Colonic mucosa (tissue), 4 donors: Measurements from ENCODE around the gene USP17L17. TPM values are rescaled to one million over a fixed set of nuclear protein-coding genes. Genes with fewer than 3 reads are reported as not detected.
"Not testable (repeated sequence)": the region's sequence is repeated elsewhere in the genome, so short reads cannot be mapped to it uniquely, and the experiment has no call there.

Experiments used
- DNase-seq: peaks from one replicate; pipeline ENCODE4 v3.0.0-alpha.2; 2020
- H3K27ac ChIP-seq: fragments of 200-600 bp; one replicate; pipeline ENCODE4 v1.8.0; 2021
- H3K27me3 ChIP-seq: fragments of 200-600 bp; one replicate; pipeline ENCODE4 v1.8.0; 2021
- H3K36me3 ChIP-seq: fragments of 200-600 bp; one replicate; pipeline ENCODE4 v1.8.0; 2021
- H3K4me1 ChIP-seq: fragments of 200-600 bp; one replicate; pipeline ENCODE4 v1.8.0; 2021; ENCODE audit warnings: mild to moderate bottlenecking
- H3K4me3 ChIP-seq: fragments of 200-600 bp; one replicate; pipeline ENCODE4 v1.8.0; 2021
- H3K9ac ChIP-seq, 2 donors: one replicate each; pipeline ENCODE4 v1.7.0; 2013; ENCODE audit warnings: control low read depth in 2 of 2, low read depth in 2 of 2, low read length in 2 of 2
- H3K9me3 ChIP-seq: fragments of 200-600 bp; one replicate; pipeline ENCODE4 v1.8.0; 2021
- intact Hi-C: fragments of 100-400 bp; cut with DNase I; formaldehyde crosslinking; loops from one replicate; pipeline ENCODE4 v1.14.1; 2022
- total RNA-seq, 2 donors: library from RNA; stranded (reverse); fragmentation: NEBNext Ultra II Directional in 1 of 2; extraction: Animal tissue kit (Norgen Biotek cat#: 25700) in 1 of 2; gene quantifications; one replicate each; pipeline ENCODE4 v1.2.1, GENCODE V29; 2021
- donor health status: healthy.
- donor health status: DM: no; HTN: no; CAD: no.
- donor health status: DM: no; HTN: no; CAD: no.

Gene USP17L17, protein sequence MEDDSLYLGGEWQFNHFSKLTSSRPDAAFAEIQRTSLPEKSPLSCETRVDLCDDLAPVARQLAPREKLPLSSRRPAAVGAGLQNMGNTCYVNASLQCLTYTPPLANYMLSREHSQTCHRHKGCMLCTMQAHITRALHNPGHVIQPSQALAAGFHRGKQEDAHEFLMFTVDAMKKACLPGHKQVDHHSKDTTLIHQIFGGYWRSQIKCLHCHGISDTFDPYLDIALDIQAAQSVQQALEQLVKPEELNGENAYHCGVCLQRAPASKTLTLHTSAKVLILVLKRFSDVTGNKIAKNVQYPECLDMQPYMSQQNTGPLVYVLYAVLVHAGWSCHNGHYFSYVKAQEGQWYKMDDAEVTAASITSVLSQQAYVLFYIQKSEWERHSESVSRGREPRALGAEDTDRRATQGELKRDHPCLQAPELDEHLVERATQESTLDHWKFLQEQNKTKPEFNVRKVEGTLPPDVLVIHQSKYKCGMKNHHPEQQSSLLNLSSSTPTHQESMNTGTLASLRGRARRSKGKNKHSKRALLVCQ
- not detected for total RNA-seq

DNA sequence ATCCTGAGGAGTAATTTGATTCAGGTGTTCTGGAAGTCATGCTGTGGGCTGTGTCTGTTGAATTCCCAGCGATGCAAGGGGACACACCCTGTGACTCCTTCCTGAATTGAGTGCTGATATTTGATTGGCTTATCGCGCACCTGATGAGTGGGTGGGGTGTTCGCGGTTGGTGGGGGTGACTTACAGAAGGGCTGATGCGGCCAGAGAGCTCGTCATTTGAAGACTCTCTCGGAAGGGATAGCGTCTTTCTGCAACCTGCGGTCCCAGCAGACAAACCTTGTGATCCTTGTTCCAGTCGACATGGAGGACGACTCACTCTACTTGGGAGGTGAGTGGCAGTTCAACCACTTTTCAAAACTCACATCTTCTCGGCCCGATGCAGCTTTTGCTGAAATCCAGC is at the start of gene USP17L17:
USP17L17 (plus strand) TSS at position 301 of the 400 bp plus-strand sequence; CDS start at position 301, 0 bp downstream.
- DNase-seq, H3K27ac ChIP-seq, H3K27me3 ChIP-seq, intact Hi-C loops, H3K9ac ChIP-seq, H3K4me1 ChIP-seq, H3K9me3 ChIP-seq, H3K4me3 ChIP-seq, H3K36me3 ChIP-seq: not testable (repeated sequence)

DNA sequence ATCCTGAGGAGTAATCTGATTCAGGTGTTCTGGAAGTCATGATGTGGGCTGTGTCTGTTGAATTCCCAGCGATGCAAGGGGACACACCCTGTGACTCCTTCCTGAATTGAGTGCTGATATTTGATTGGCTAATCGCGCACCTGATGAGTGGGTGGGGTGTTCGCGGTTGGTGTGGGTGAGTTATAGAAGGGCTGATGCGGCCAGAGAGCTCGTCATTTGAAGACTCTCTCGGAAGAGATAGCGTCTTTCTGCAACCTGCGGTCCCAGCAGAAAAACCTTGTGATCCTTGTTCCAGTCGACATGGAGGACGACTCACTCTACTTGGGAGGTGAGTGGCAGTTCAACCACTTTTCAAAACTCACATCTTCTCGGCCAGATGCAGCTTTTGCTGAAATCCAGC is 33.3 kb upstream of the USP17L17 start, which contains the start of gene USP17L10:
USP17L10 (plus strand) TSS at position 301 of the 400 bp plus-strand sequence; CDS start at position 301, 0 bp downstream.
- H3K9ac ChIP-seq, H3K4me1 ChIP-seq, H3K27me3 ChIP-seq, intact Hi-C loops, H3K9me3 ChIP-seq, DNase-seq, H3K36me3 ChIP-seq, H3K27ac ChIP-seq, H3K4me3 ChIP-seq: not testable (repeated sequence)

DNA sequence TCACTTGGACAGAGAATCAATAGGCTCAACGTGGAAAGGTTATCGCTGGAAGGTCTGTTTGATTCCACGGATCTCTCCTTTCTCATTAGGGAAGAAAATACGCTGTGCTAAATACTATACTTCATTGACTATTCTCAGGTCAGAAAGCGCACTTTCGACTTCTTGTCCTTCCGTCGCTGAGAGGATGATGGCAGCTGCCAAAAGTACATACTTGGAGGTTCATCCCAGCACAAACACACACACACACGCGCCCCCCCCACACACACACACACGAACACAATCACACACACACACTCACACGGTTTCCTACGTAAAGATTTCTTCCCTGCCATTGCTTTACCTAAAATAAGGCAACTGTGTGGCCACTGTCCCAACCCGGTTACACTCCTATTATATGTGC is 29.0 kb upstream of the USP17L17 start:
- DNase-seq, H3K4me1 ChIP-seq, H3K9me3 ChIP-seq, H3K36me3 ChIP-seq, H3K4me3 ChIP-seq, intact Hi-C loops, H3K27me3 ChIP-seq, H3K9ac ChIP-seq, H3K27ac ChIP-seq: not testable (repeated sequence)

DNA sequence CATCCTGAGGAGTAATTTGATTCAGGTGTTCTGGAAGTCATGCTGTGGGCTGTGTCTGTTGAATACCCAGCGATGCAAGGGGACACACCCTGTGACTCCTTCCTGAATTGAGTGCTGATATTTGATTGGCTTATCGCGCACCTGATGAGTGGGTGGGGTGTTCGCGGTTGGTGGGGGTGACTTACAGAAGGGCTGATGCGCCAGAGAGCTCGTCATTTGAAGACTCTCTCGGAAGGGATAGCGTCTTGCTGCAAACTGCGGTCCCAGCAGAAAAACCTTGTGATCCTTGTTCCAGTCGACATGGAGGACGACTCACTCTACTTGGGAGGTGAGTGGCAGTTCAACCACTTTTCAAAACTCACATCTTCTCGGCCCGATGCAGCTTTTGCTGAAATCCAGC is 28.6 kb upstream of the USP17L17 start, which contains the start of gene USP17L11:
USP17L11 (plus strand) TSS at position 301 of the 400 bp plus-strand sequence; CDS start at position 301, 0 bp downstream.
- DNase-seq, intact Hi-C loops, H3K36me3 ChIP-seq, H3K27ac ChIP-seq, H3K4me3 ChIP-seq, H3K4me1 ChIP-seq, H3K9ac ChIP-seq, H3K9me3 ChIP-seq, H3K27me3 ChIP-seq: not testable (repeated sequence)

DNA sequence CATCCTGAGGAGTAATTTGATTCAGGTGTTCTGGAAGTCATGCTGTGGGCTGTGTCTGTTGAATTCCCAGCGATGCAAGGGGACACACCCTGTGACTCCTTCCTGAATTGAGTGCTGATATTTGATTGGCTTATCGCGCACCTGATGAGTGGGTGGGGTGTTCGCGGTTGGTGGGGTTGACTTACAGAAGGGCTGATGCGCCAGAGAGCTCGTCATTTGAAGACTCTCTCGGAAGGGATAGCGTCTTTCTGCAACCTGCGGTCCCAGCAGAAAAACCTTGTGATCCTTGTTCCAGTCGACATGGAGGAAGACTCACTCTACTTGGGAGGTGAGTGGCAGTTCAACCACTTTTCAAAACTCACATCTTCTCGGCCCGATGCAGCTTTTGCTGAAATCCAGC is 23.8 kb upstream of the USP17L17 start, which contains the start of gene USP17L12:
USP17L12 (plus strand) TSS at position 301 of the 400 bp plus-strand sequence; CDS start at position 301, 0 bp downstream.
- intact Hi-C loops, H3K27ac ChIP-seq, H3K4me3 ChIP-seq, H3K9ac ChIP-seq, H3K36me3 ChIP-seq, DNase-seq, H3K9me3 ChIP-seq, H3K27me3 ChIP-seq, H3K4me1 ChIP-seq: not testable (repeated sequence)

DNA sequence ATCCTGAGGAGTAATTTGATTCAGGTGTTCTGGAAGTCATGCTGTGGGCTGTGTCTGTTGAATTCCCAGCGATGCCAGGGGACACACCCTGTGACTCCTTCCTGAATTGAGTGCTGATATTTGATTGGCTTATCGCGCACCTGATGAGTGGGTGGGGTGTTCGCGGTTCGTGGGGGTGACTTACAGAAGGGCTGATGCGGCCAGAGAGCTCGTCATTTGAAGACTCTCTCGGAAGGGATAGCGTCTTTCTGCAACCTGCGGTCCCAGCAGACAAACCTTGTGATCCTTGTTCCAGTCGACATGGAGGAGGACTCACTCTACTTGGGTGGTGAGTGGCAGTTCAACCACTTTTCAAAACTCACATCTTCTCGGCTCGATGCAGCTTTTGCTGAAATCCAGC is 19.1 kb upstream of the USP17L17 start, which contains the start of gene USP17L13:
USP17L13 (plus strand) TSS at position 301 of the 400 bp plus-strand sequence; CDS start at position 301, 0 bp downstream.
- H3K27ac ChIP-seq, H3K4me3 ChIP-seq, H3K4me1 ChIP-seq, H3K9ac ChIP-seq, H3K27me3 ChIP-seq, intact Hi-C loops, H3K36me3 ChIP-seq, DNase-seq, H3K9me3 ChIP-seq: not testable (repeated sequence)

DNA sequence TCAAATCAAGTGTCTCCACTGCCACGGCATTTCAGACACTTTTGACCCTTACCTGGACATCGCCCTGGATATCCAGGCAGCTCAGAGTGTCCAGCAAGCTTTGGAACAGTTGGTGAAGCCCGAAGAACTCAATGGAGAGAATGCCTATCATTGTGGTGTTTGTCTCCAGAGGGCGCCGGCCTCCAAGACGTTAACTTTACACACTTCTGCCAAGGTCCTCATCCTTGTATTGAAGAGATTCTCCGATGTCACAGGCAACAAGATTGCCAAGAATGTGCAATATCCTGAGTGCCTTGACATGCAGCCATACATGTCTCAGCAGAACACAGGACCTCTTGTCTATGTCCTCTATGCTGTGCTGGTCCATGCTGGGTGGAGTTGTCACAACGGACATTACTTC is 13.4 kb upstream of the USP17L17 start:
- DNase-seq: peak; percentile 14

DNA sequence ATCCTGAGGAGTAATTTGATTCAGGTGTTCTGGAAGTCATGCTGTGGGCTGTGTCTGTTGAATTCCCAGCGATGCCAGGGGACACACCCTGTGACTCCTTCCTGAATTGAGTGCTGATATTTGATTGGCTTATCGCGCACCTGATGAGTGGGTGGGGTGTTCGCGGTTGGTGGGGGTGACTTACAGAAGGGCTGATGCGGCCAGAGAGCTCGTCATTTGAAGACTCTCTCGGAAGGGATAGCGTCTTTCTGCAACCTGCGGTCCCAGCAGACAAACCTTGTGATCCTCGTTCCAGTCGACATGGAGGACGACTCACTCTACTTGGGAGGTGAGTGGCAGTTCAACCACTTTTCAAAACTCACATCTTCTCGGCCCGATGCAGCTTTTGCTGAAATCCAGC is 9.6 kb upstream of the USP17L17 start, which contains the start of gene USP17L15:
USP17L15 (plus strand) TSS at position 301 of the 400 bp plus-strand sequence; CDS start at position 301, 0 bp downstream.
- H3K27me3 ChIP-seq, H3K27ac ChIP-seq, H3K4me1 ChIP-seq, H3K9me3 ChIP-seq, H3K9ac ChIP-seq, H3K36me3 ChIP-seq, intact Hi-C loops, H3K4me3 ChIP-seq, DNase-seq: not testable (repeated sequence)

More for the DNA sequence above, 13.4 kb upstream of the USP17L17 start:
- intact Hi-C loops, H3K4me3 ChIP-seq, H3K9ac ChIP-seq, H3K9me3 ChIP-seq, H3K4me1 ChIP-seq, H3K27me3 ChIP-seq, H3K36me3 ChIP-seq, H3K27ac ChIP-seq: not testable (repeated sequence)

DNA sequence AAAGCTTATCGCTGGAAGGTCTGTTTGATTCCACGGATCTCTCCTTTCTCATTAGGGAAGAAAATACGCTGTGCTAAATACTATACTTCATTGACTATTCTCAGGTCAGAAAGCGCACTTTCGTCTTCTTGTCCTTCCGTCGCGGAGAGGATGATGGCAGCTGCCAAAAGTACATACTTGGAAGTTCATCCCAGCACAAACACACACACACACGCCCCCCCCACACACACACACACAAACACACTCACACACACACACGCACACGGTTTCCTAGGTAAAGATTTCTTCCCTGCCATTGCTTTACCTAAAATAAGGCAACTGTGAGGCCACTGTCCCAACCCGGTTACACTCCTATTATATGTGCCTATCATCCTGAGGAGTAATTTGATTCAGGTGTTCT is 5.2 kb upstream of the USP17L17 start:
- H3K36me3 ChIP-seq, H3K9ac ChIP-seq, H3K27me3 ChIP-seq, intact Hi-C loops, H3K9me3 ChIP-seq, H3K27ac ChIP-seq, H3K4me1 ChIP-seq, H3K4me3 ChIP-seq: not testable (repeated sequence)
- peak; percentile 9 for DNase-seq

DNA sequence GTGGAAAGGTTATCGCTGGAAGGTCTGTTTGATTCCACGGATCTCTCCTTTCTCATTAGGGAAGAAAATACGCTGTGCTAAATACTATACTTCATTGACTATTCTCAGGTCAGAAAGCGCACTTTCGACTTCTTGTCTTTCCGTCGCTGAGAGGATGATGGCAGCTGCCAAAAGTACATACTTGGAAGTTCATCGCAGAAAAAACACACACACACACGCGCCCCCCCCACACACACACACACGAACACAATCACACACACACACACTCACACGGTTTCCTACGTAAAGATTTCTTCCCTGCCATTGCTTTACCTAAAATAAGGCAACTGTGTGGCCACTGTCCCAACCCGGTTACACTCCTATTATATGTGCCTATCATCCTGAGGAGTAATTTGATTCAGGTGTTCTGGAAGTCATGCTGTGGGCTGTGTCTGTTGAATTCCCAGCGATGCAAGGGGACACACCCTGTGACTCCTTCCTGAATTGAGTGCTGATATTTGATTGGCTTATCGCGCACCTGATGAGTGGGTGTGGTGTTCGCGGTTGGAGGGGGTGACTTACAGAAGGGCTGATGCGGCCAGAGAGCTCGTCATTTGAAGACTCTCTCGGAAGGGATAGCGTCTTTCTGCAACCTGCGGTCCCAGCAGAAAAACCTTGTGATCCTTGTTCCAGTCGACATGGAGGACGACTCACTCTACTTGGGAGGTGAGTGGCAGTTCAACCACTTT is 4.4 kb downstream of the USP17L17 start, which contains the start of gene USP17L18:
USP17L18 (plus strand) TSS at position 678 of the 728 bp plus-strand sequence; CDS start at position 678, 0 bp downstream.
- H3K4me3 ChIP-seq, H3K27me3 ChIP-seq, H3K4me1 ChIP-seq, H3K36me3 ChIP-seq, H3K27ac ChIP-seq, intact Hi-C loops, H3K9me3 ChIP-seq, H3K9ac ChIP-seq: not testable (repeated sequence)
- DNase-seq: peak; percentile 17

DNA sequence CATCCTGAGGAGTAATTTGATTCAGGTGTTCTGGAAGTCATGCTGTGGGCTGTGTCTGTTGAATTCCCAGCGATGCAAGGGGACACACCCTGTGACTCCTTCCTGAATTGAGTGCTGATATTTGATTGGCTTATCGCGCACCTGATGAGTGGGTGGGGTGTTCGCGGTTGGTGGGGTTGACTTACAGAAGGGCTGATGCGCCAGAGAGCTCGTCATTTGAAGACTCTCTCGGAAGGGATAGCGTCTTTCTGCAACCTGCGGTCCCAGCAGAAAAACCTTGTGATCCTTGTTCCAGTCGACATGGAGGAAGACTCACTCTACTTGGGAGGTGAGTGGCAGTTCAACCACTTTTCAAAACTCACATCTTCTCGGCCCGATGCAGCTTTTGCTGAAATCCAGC is 9.4 kb downstream of the USP17L17 start, which contains the start of gene USP17L19:
USP17L19 (plus strand) TSS at position 301 of the 400 bp plus-strand sequence; CDS start at position 301, 0 bp downstream.
- intact Hi-C loops, H3K36me3 ChIP-seq, H3K27me3 ChIP-seq, DNase-seq, H3K4me1 ChIP-seq, H3K9me3 ChIP-seq, H3K4me3 ChIP-seq, H3K27ac ChIP-seq, H3K9ac ChIP-seq: not testable (repeated sequence)

DNA sequence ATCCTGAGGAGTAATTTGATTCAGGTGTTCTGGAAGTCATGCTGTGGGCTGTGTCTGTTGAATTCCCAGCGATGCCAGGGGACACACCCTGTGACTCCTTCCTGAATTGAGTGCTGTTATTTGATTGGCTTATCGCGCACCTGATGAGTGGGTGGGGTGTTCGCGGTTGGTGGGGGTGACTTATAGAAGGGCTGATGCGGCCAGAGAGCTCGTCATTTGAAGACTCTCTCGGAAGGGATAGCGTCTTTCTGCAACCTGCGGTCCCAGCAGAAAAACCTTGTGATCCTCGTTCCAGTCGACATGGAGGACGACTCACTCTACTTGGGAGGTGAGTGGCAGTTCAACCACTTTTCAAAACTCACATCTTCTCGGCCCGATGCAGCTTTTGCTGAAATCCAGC is 14.1 kb downstream of the USP17L17 start, which contains the start of gene USP17L20:
USP17L20 (plus strand) TSS at position 301 of the 400 bp plus-strand sequence; CDS start at position 301, 0 bp downstream.
- H3K27me3 ChIP-seq, DNase-seq, H3K4me1 ChIP-seq, H3K9me3 ChIP-seq, H3K9ac ChIP-seq, H3K36me3 ChIP-seq, H3K4me3 ChIP-seq, intact Hi-C loops, H3K27ac ChIP-seq: not testable (repeated sequence)
